Activated T-helper 1 cell treated with anti-CD3 and anti-CD28 coated beads, Interleukin-2, amount 50 U/mL, for 16 hours (primary cell): ENCODE data around the gene MAPKAPK3.

ENCODE experiments used
- DNase-seq, 2 donors: peaks; one replicate each; pipeline ENCODE4 v3.0.0-alpha.2; 2020; ENCODE audit warnings: low read depth in 1 of 2, low spot score in 1 of 2

MAPKAPK3 gene

GRCh38 chr3:50626401-50626800 lies 9.4 kb downstream of the MAPKAPK3 start:
- DNase-seq, result no peak

DNA sequence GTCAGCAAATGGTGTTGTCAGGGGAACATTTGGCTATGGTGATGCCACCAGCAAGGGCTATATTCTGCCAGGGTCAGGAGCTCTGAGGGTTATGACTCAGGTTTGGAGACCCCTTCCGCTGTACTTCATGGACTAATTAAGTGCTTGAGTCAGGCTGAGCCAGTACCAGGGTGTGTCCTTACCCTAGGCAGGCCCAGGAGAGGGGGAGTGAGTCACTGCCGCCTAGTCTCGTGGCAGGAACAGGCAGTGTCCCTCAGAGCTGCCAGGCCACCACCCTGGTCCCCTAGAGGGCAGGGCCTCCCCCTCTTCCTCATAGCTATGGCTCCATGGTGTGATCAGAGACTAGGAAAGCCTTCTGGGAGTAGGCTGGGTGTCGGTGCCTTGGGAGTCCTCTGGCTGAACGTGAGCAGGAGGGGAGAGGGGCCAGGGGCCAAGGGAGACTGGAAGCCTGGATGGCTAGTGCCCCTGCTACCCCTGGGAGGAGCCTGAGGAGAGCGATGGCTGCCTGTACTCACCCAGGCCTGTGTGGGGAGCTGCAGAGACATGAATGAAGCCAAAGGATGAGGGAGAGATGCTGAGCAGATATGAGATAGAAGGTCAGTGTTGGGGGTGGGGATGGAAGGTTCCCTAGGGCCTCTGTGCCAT lies 10.6 kb downstream of the MAPKAPK3 start:
- DNase-seq, result no peak

DNA sequence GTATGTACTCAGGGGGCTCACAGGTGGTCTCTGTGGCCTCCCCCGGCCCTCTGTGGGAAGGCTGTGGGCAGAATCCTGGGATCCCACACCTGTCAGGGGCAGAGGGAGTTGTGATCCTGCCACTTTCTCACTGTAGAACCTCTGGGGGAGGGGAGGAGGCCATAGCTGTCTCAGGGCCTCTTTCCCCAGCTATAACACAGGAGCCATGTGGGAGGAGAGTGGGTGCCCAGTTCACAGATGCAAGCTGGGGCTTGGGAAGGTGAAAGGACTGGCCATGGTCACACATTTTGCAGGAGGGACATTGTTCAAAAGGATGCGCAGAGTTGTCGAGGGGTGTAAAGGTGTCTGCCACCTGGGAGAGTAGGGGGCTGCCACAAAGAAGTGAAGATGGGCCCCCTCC lies 11.7 kb downstream of the MAPKAPK3 start:
- DNase-seq, result no peak

- DNase-seq, result no peak
Observed at GRCh38 chr3:50630394-50630793, 13.4 kb downstream of the MAPKAPK3 start.

- DNase-seq, result no peak
Observed at GRCh38 chr3:50630877-50631276, 13.9 kb downstream of the MAPKAPK3 start.

- DNase-seq, result no peak
Observed at GRCh38 chr3:50632450-50632849, 15.5 kb downstream of the MAPKAPK3 start.

DNA sequence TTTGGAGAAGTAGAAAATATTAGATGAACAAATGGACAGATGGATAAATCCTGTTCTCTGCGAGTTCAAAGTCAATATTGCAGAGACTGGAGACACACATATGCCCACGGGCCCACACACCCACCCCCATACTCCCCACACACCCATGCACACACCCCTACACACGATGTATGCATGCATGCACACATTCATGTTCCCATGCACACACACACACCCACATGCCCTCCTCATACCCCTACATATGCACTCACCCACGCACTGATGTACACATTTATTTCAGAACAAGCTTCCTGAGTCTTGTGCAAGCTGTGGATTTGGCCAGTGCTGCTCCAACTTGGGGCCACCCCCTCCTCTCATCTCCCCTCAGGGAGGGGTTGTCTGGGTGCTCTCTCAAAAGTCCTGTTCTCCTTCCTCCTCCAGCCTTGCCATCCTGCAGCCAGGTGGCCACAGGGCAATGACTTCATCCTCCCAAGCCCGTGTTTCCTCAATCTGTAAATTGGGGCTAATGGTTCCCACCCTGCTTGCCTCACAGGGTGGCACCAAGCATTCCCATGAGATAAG lies 16.4 kb downstream of the MAPKAPK3 start:
- DNase-seq, result no peak

GRCh38 chr3:50635066-50635465 lies 18.1 kb downstream of the MAPKAPK3 start:
- no peak for DNase-seq

GRCh38 chr3:50637011-50637410 lies 20.1 kb downstream of the MAPKAPK3 start:
- no peak for DNase-seq

DNA sequence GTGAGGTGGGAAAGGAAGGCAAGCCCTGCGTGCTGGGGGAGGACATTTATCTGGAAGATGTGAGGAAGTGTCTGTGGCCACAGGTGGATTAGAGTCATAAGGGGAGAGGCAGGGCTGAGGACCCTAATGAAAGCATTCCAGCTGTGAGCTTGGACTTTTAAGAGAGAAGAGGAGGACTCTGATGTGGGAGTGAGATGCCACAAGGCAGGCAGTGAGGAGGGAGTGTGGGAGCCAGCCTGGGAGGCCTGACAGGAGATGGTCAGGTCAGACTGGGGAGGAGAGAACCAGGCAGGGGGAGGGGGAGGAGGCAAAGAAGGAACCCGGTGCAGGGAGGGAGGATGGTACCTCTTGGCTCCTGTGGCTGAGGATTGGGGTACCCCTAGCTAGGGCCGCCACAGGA lies 21.0 kb downstream of the MAPKAPK3 start:
- no peak for DNase-seq

GRCh38 chr3:50639055-50639494 lies 22.1 kb downstream of the MAPKAPK3 start:
- DNase-seq, result no peak

GRCh38 chr3:50642382-50642781 lies 25.4 kb downstream of the MAPKAPK3 start:
- no peak for DNase-seq

GRCh38 chr3:50644561-50644960 lies 27.6 kb downstream of the MAPKAPK3 start:
- no peak for DNase-seq

GRCh38 chr3:50645378-50645777 lies 28.4 kb downstream of the MAPKAPK3 start:
- DNase-seq, result no peak

- no peak for DNase-seq
Observed at GRCh38 chr3:50648313-50648712, 31.4 kb downstream of the MAPKAPK3 start.

DNA sequence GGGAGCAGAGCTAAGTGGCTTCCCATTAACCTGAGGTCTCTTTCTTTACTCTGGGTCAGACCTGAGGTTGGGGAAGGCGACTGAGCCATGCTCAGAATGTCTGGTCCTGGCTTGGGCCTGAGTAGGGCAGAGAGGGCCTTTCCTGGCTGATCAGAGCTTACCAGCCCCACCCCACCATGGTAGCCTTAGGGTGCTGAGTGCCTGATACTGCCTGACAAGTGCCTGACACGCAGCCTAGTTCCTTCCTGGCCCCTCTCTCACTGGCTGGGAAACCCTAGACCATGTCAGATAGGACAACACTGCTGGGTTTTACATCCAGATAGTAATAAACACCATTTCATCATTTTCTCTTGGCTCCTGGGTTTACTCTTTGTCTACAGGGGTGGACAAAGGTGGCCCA lies 32.0 kb downstream of the MAPKAPK3 start:
- DNase-seq, result no peak

DNA sequence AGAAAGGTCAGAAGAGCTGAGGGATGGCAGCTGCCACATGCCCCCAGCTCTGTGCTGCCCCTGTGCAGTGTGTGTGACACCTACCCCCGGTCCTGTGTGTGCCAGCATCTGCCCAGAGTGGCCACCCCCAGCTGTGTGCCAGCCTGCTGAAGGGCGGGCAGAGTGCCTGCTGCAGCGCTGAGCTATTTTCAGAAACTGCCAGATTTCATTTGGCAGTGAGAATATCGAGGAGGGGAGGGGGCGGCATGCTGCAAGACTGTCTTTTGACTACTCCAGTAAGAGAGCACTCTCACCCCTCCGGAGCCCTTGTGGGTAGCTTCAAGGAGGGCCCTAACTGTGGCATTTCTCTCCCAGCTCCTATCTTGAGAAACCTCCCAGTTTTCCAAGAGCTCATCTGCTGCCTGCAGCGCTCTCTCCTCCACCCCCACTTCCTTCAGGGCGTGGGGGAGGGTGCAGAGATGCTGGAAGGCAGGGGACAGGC lies 32.5 kb downstream of the MAPKAPK3 start:
- no peak for DNase-seq

GRCh38 chr3:50650018-50650417 lies 33.1 kb downstream of the MAPKAPK3 start:
- DNase-seq, result no peak

DNA sequence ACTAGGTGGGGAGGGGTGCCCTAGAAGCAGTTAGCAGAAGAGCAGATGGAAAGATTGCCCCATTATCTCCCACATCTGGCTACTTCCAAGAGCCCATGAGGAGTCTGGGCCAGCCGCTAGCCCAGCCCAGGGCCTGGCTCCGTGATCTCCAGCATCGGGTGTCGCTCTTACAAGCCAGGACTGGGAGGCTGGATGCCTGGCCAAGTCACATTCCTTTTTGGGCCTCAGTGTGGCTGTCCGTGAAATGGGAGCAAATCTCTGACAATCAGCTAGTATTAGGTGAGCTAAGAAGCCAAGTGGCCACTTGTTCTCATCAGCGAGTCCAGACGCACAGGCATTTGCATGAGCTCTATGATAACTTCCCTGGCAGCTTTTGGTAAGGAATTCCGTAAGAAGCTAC lies 34.5 kb downstream of the MAPKAPK3 start:
- DNase-seq, result no peak

DNA sequence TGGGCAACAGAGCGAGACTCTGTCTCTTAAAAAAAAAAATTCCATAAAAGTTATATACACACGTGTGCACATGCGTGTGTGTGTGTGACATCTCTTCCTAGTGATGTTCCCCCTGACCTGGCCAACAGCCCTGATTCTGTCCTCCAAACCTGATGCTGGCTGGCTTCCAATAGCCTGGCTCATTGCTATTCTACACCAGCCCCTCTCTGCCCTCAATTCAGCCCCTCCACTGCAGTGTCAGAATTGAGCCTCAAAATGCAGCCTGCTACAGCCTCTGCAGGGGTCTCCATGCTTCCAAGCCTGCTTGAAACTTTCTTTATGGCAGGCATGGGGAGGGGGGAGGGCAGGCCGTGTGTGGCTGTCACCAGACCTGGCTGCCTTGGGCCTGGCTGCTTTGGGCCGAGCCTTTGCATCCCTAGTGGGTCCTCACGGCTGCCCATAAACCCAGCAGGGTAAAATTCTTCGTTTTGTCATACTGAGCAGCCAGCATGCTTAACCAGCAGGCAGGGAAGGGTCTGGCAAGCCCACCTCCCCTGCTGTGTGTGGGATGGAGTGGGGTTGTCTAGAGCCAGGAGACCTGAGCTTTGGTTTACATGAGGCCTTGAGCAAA lies 35.1 kb downstream of the MAPKAPK3 start:
- no peak for DNase-seq

DNA sequence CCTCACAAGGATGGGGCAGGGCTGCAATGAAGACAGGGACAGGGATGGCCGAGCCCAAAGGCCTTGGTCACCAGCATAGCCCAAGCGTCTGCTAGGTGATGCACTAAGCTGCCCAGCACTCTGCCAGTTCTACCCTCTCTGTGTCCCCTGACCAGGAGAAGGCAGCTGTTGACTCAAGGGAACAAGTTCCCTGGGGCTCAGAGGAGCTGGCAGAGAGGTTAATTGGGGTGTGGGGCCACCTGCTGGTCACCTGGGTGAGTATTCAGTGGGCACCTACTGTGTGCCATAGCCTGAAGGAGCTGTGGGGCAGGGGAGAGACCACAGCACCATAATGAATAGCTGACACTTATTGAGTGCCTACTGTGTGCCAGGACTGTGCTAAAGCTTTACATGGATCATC lies 35.8 kb downstream of the MAPKAPK3 start:
- DNase-seq, result peak; percentile 8 to 25

DNA sequence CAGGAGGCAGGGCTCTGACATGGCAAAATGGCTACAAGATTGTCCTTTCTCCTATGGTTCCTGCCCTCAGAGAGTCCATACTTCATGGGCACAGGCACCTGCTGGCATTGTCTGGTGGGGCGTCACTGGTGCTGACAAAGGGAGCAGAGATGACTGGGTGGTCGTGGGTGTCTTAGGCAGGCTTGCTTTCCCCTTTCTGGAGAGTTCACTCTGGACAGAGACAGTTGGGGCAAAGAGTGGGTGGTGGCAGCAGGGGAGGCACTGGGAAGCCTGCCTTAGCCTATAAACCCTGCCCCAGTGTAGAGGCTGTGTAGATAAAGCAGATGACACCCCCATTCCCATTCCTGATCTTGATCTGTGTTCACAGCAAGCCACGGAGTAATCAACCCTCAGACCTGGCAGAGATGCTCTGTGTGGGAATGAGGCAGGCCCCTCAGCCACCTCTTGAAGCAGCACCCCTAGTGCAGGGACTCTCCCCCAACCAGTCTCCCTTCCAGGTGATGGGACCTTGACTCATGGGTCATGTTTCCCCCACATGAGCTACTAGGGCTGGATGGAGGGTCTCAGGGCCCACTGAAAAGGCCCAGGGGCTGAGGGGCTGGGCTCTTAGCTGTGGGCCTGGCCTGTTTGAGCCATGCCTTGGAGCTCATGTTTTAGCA lies 37.1 kb downstream of the MAPKAPK3 start:
- no peak for DNase-seq
